Ovary (tissue), 3 donors: ENCODE data around the gene PTH1R.

Experiments used
- EP300 ChIP-seq: sonication (generic); formaldehyde crosslinking; IDR thresholded peaks from one replicate; pipeline ENCODE4 v1.6.1; 2017; ENCODE audit warnings: antibody characterized with exemption
- POLR2A ChIP-seq: fragments of 450-650 bp; IDR thresholded peaks from one replicate; pipeline ENCODE4 v1.6.1; 2017; ENCODE audit warnings: antibody characterized with exemption, mild to moderate bottlenecking, moderate library complexity
- TF ChIP-seq, protein P1 (sequence below), 3 donors: fragments of 450-650 bp in 2 of 3; fragments of 200-600 bp in 1 of 3; IDR thresholded peaks; one replicate each; pipeline versions ENCODE4 v1.5.1 to v1.8.0; 2016 to 2022; ENCODE audit warnings: antibody characterized with exemption in 3 of 3, mild to moderate bottlenecking in 1 of 3
- donor health status: DM: no; HTN: no; CAD: no.

DNA sequence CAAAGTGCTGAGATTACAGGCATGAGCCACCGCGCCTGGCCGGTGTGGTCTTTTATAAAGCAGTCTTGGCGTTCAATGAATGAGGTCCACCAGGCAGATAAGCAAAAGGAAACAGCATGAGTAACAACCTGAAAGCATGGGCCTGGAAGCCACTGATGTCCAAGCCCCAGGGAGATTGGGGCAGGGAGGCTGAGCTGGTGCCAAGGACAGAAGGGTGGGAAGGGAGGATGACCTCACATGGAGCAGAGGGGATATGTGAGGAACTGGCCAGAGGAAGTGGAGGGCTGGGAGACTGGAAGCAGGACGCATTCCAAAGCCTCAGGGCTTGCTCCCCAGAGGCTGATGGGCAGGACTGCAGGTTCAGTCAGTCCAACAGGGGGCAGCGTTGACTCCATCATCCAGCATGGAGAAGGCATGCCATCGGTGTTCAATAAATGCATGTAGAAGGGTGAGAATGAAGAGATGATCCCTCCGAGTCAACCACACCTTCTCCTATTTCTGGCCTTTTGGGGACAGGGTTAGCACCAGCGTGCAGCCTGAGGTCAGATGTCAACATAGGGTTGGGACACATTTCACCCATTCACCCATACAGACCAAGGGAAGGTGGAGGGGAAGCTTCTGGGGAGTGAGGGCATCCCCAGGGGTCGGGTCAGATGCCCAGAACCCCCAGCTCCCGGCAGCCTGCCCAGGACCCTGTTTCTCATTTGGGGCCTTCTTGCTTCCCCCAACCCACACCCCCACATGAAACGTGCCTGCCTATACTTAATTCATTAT lies 29.1 kb upstream of the PTH1R start:
- TF ChIP-seq, protein P1, sequence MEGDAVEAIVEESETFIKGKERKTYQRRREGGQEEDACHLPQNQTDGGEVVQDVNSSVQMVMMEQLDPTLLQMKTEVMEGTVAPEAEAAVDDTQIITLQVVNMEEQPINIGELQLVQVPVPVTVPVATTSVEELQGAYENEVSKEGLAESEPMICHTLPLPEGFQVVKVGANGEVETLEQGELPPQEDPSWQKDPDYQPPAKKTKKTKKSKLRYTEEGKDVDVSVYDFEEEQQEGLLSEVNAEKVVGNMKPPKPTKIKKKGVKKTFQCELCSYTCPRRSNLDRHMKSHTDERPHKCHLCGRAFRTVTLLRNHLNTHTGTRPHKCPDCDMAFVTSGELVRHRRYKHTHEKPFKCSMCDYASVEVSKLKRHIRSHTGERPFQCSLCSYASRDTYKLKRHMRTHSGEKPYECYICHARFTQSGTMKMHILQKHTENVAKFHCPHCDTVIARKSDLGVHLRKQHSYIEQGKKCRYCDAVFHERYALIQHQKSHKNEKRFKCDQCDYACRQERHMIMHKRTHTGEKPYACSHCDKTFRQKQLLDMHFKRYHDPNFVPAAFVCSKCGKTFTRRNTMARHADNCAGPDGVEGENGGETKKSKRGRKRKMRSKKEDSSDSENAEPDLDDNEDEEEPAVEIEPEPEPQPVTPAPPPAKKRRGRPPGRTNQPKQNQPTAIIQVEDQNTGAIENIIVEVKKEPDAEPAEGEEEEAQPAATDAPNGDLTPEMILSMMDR (IDR thresholded peaks at IDR 0.05): no peak
- TF ChIP-seq POLR2A: no peak
- TF ChIP-seq EP300: no peak
